ENCODE measurements around the gene ADGRL2.

Gene ADGRL2

DNA sequence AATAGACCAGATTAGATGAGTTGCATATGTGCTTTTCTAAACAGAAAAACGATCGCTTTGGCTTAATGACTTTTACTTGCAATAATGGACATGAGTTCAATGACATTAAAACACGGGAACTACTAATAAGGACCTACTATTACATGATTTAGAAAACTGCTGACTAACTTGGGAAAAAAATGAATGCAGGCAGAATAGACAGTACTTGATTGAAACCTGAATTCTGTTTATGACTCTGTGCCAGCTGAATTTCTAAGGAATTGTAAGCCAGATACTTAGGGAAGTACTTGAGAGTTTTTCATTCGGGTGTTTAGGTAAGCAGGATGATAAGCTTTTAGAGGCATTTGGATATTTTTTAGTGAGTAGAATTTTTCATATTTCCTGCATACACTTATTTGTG, 12.0 kb downstream of the ADGRL2 start:
- Histone ChIP-seq H3K4me3 (ENCODE audit: low read depth in 1 of 2, low read length in 2 of 2) (no peak overlapping the region), H4K20me1 (ENCODE audit: insufficient read depth, low read length) (no peaks in the 10 kb centered on the region), H3K4me1 (ENCODE audit: insufficient read depth, low read length) (no peaks in the 10 kb centered on the region), H3K27ac (ENCODE audit: low read length) (no peak overlapping the region), H3K9me3 (ENCODE audit: insufficient read depth, low read length, severe bottlenecking) (no peaks in the 10 kb centered on the region), H2AFZ (ENCODE audit: low read depth, low read length) (no peak overlapping the region), H3K9ac (ENCODE audit: low read depth, low read length) (no peak overlapping the region), H3K79me2 (ENCODE audit: insufficient read depth, low read length) (no peaks in the 10 kb centered on the region), H3K27me3 (ENCODE audit: insufficient read depth, low read length, poor library complexity) (no peaks in the 10 kb centered on the region), H3K4me2 (ENCODE audit: insufficient read depth, low read length) (no peak overlapping the region), H3K36me3 (ENCODE audit: insufficient read depth, low read length) (no peaks in the 10 kb centered on the region)
- no peak for ATAC-seq (ENCODE audit: insufficient read depth, low read depth)
- no peak for DNase-seq
- no peak for TF ChIP-seq EZH2 (IDR thresholded peaks at IDR 0.05; ENCODE audit: borderline replicate concordance, low read depth, low read length, severe bottlenecking)
- TF ChIP-seq, protein P1, sequence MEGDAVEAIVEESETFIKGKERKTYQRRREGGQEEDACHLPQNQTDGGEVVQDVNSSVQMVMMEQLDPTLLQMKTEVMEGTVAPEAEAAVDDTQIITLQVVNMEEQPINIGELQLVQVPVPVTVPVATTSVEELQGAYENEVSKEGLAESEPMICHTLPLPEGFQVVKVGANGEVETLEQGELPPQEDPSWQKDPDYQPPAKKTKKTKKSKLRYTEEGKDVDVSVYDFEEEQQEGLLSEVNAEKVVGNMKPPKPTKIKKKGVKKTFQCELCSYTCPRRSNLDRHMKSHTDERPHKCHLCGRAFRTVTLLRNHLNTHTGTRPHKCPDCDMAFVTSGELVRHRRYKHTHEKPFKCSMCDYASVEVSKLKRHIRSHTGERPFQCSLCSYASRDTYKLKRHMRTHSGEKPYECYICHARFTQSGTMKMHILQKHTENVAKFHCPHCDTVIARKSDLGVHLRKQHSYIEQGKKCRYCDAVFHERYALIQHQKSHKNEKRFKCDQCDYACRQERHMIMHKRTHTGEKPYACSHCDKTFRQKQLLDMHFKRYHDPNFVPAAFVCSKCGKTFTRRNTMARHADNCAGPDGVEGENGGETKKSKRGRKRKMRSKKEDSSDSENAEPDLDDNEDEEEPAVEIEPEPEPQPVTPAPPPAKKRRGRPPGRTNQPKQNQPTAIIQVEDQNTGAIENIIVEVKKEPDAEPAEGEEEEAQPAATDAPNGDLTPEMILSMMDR (IDR thresholded peaks at IDR 0.05; ENCODE audit: borderline replicate concordance, extremely low read depth, low read length, poor library complexity, severe bottlenecking) = no peak

DNA sequence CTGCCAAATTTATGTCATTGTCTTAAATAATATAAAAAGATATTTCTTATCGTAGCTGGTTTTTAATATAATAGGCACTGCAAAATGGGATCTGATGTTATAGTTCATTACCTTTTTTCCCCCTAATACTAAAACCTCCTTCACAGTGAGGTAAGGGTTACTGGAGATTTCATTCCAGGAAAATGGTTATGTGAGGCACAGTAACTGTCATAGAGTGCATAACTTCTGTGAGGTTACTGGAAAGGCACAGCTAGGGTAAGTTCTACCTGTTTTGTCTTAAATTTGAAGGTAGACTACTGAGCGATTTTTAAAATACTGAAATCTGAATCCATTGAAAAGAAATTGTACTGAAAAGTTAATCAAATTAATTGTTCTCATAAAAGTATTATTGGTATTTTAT, 13.0 kb downstream of the ADGRL2 start:
- Histone ChIP-seq H2AFZ (ENCODE audit: low read depth, low read length) (no peak overlapping the region), H3K79me2 (ENCODE audit: insufficient read depth, low read length) (no peaks in the 10 kb centered on the region), H3K27me3 (ENCODE audit: insufficient read depth, low read length, poor library complexity) (no peaks in the 10 kb centered on the region), H3K27ac (ENCODE audit: low read length) (no peak overlapping the region), H4K20me1 (ENCODE audit: insufficient read depth, low read length) (no peaks in the 10 kb centered on the region), H3K36me3 (ENCODE audit: insufficient read depth, low read length) (no peaks in the 10 kb centered on the region), H3K4me2 (ENCODE audit: insufficient read depth, low read length) (no peak overlapping the region), H3K9me3 (ENCODE audit: insufficient read depth, low read length, severe bottlenecking) (no peaks in the 10 kb centered on the region), H3K4me1 (ENCODE audit: insufficient read depth, low read length) (no peaks in the 10 kb centered on the region), H3K4me3 (ENCODE audit: low read depth in 1 of 2, low read length in 2 of 2) (no peak overlapping the region), H3K9ac (ENCODE audit: low read depth, low read length) (no peak overlapping the region)
- no peak for TF ChIP-seq EZH2 (IDR thresholded peaks at IDR 0.05; ENCODE audit: borderline replicate concordance, low read depth, low read length, severe bottlenecking)
- TF ChIP-seq, protein P1 (IDR thresholded peaks at IDR 0.05; ENCODE audit: borderline replicate concordance, extremely low read depth, low read length, poor library complexity, severe bottlenecking) = no peak
- no peak for ATAC-seq (ENCODE audit: insufficient read depth, low read depth)
- DNase-seq = no peak

DNA sequence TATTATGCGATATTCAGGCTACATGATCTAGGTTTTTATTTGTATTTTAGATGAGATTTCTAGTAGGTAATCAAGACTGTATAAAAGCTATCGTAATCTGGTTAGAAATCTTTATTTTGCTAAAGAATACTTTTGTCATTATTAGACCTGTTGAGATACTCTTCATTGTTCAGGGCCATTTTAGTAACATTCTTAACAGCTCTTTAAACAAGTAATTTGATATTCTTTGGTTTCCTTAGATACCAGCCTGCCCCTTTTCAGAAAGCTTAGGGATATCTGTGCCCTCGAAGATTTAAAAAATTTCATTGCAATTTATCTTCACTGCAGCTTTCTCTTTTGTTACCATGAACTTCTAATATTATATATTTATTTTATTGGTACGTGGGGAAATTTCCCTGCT, 18.9 kb downstream of the ADGRL2 start:
- TF ChIP-seq, protein P1 (IDR thresholded peaks at IDR 0.05; ENCODE audit: borderline replicate concordance, extremely low read depth, low read length, poor library complexity, severe bottlenecking) = no peak
- TF ChIP-seq EZH2 (IDR thresholded peaks at IDR 0.05; ENCODE audit: borderline replicate concordance, low read depth, low read length, severe bottlenecking) = no peak
- Histone ChIP-seq H3K27ac (ENCODE audit: low read length) (no peak overlapping the region), H2AFZ (ENCODE audit: low read depth, low read length) (no peak overlapping the region), H3K4me3 (ENCODE audit: low read depth in 1 of 2, low read length in 2 of 2) (no peak overlapping the region), H3K4me1 (ENCODE audit: insufficient read depth, low read length) (no peaks in the 10 kb centered on the region), H4K20me1 (ENCODE audit: insufficient read depth, low read length) (no peaks in the 10 kb centered on the region), H3K4me2 (ENCODE audit: insufficient read depth, low read length) (no peak overlapping the region), H3K79me2 (ENCODE audit: insufficient read depth, low read length) (no peaks in the 10 kb centered on the region), H3K9me3 (ENCODE audit: insufficient read depth, low read length, severe bottlenecking) (no peaks in the 10 kb centered on the region), H3K9ac (ENCODE audit: low read depth, low read length) (no peak overlapping the region), H3K27me3 (ENCODE audit: insufficient read depth, low read length, poor library complexity) (no peaks in the 10 kb centered on the region), H3K36me3 (ENCODE audit: insufficient read depth, low read length) (no peaks in the 10 kb centered on the region)
- DNase-seq = no peak
- ATAC-seq (ENCODE audit: insufficient read depth, low read depth) = no peak

DNA sequence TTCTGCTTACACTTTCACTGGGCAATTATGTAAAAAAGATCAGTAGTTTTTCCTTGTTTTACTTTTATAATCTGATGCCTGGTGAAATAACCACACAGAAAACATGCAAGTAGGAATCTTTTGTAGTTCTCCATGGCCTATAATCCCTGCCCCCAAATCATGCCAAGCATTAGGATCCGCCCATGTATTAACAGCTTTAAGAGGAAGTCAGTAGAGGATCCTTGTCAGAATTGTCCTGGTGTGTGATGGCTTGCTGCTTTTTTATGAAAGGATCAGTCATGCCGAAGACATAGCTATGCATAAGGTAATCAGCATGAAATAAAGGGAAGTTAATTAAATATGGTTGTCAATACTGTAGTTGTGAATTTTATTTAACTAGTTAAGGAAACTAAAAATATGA, 20.0 kb downstream of the ADGRL2 start:
- no peak for ATAC-seq (ENCODE audit: insufficient read depth, low read depth)
- H3K4me2 ChIP-seq (ENCODE audit: insufficient read depth, low read length) = no peak overlapping the region
- H3K79me2 ChIP-seq (ENCODE audit: insufficient read depth, low read length) = no peaks in the 10 kb centered on the region
- H3K4me1 ChIP-seq (ENCODE audit: insufficient read depth, low read length) = no peaks in the 10 kb centered on the region
- H3K27me3 ChIP-seq (ENCODE audit: insufficient read depth, low read length, poor library complexity) = no peaks in the 10 kb centered on the region
- no peak for DNase-seq
- no peak overlapping the region for H3K4me3 ChIP-seq (ENCODE audit: low read depth in 1 of 2, low read length in 2 of 2)
- no peaks in the 10 kb centered on the region for H3K36me3 ChIP-seq (ENCODE audit: insufficient read depth, low read length)
- H4K20me1 ChIP-seq (ENCODE audit: insufficient read depth, low read length) = no peaks in the 10 kb centered on the region
- H3K9ac ChIP-seq (ENCODE audit: low read depth, low read length) = no peak overlapping the region
- no peak overlapping the region for H3K27ac ChIP-seq (ENCODE audit: low read length)
- no peaks in the 10 kb centered on the region for H3K9me3 ChIP-seq (ENCODE audit: insufficient read depth, low read length, severe bottlenecking)
- TF ChIP-seq, protein P1 (IDR thresholded peaks at IDR 0.05; ENCODE audit: borderline replicate concordance, extremely low read depth, low read length, poor library complexity, severe bottlenecking) = no peak
- no peak for TF ChIP-seq EZH2 (IDR thresholded peaks at IDR 0.05; ENCODE audit: borderline replicate concordance, low read depth, low read length, severe bottlenecking)
- H2AFZ ChIP-seq (ENCODE audit: low read depth, low read length) = no peak overlapping the region

Data from DND-41 (cell line).